ENCODE measurements around the gene PRKAG2.

The PRKAG2 gene

GRCh38 chr7:151864081-151864480 is 12.8 kb downstream of the PRKAG2 start:
- no peak for DNase-seq

DNA sequence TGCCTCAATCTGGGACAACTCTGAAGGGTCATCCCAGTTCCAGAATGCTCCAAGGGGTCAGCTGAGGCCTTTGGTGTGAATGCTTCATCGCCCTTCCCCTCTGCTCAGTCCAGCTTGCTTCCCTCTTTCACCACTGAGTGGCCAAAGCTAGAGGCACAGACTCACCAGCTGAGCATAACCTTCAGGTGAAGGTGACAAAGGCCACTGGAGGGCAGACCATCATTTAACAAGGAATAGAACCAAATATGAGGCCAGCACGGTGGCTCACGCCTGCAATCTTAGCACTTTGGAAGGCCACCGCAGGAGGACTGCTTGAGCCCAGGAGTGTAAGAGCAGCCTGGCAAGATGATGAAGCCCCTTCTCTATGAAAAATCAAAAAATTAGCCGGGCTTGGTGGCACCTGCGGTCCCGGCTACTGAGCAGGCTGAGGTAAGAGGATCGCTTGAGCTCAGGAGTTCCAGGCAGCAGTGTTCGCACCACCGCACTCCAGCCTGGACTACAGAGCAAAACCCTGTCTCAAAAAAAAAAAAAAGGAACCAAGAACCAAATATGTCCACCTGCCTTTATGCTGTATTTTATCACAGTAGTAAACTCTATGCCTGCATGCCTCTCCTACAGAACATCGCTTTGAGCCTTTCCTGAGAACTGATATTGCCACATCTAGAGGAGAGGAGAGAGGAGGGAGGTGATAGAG is 13.4 kb downstream of the PRKAG2 start:
- DNase-seq, result no peak

- DNase-seq, result no peak
These were observed 14.1 kb downstream of the PRKAG2 start for GRCh38 chr7:151862606-151863381.

GRCh38 chr7:151861881-151862280 is 15.0 kb downstream of the PRKAG2 start:
- no peak for DNase-seq

- no peak for DNase-seq
These were observed 16.1 kb downstream of the PRKAG2 start for GRCh38 chr7:151860771-151861170.

DNA sequence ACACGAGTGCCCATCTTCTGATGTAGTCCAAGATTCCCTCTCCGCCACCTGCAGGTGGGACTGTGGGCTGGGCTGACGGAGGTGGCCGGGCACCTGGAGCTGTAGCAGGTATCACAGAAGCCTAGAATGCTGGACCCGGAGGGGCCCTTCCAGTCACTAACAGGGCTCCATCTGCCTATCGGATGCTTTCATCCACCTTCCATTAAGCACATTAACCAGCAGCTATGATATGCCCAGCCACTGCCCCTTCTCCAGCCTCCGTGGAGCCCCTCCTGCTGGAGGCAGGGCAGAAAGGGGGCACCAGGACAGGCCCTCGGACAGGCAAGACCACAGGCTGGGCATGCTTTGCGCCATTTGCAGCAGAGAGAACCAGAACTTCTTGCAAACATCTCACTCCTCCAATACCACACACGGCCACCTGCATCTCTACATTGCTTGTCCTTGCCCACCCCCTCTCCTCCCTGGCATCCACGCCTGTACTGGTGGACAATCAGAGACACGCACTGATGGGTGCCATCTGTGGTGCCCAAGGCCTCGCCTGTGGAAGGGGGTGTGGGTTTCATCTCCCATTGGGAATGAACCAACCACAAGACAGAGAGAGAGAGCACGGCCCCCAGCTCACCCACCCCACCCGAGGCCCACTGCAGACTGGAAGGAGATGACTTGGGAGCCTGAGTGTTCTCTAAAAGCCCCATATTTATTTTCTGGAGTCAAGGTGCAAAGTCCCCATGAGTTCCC is 16.8 kb downstream of the PRKAG2 start:
- DNase-seq, result no peak

GRCh38 chr7:151859111-151859947 is 17.6 kb downstream of the PRKAG2 start:
- no peak for DNase-seq

- DNase-seq, result no peak
These were observed 18.5 kb downstream of the PRKAG2 start for GRCh38 chr7:151858456-151858855.

DNA sequence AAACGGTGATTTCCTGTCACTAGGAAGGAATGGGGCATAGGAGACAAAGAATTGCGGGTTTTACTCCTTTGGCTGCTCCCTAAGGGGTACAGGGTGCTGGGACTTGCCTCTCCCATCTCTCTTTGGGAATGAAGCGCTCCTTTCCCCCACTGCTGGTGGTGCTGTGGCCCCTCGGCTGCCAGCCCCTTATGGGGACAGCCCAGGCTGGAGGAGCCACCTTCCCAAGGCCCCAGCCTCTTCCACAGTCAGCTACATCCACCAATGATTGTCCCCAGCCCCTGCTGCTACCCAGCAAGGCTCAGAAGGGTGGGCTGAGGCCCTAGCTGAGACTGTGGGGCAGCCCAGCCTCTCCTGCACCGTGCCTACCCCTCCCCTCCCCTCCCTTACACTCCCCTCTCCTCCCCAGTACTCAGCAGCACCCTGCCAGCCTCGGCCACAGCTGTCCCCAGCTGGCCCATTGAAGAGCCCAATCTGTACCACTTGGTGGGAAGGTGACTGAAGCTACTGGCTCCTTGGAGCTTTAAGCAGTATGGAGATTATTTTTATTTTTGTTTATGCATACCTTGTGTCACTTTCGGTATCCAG is 19.0 kb downstream of the PRKAG2 start:
- no peak for DNase-seq

GRCh38 chr7:151857412-151857811 is 19.5 kb downstream of the PRKAG2 start:
- DNase-seq, result no peak

GRCh38 chr7:151856516-151856915 is 20.4 kb downstream of the PRKAG2 start:
- no peak for DNase-seq

DNA sequence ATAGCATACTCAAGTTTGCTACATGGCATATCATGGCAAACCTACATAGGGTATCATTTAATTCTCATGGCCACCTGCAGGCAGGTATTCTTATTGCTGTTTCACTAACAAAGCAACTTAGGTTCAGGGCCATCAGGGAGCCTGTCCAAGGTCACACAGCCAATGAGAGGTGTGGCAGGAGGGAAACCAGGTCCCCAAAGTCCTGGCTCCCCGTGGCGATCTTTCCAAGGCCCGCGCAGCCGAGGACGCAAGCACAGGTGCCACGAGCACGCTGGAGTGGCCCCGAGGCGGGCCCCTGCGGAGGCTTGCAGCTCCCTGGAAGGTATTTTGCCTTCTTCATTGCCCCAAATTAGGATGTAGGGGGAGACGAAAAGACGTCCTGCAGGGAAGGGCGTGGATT is 20.8 kb downstream of the PRKAG2 start:
- no peak for DNase-seq

DNA sequence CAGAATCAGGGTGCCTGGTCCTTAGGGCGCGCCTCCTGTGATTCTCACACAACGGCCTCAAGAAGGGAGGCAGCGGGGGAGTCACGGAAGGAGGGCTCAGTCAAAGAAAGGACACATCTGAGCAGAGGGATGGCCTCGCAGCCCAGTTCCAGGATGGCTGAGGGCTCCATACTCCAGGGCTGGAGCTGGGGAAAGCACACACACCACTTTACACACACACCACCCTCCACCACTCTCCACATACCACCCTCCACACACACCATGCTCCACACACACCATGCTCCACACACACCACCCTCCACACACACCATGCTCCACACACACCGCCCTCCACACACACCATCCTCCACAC is 22.2 kb downstream of the PRKAG2 start:
- no peak for DNase-seq

- no peak for DNase-seq
These were observed 22.8 kb downstream of the PRKAG2 start for GRCh38 chr7:151853896-151854719.

GRCh38 chr7:151852486-151853396 is 24.2 kb downstream of the PRKAG2 start:
- no peak for DNase-seq

DNA sequence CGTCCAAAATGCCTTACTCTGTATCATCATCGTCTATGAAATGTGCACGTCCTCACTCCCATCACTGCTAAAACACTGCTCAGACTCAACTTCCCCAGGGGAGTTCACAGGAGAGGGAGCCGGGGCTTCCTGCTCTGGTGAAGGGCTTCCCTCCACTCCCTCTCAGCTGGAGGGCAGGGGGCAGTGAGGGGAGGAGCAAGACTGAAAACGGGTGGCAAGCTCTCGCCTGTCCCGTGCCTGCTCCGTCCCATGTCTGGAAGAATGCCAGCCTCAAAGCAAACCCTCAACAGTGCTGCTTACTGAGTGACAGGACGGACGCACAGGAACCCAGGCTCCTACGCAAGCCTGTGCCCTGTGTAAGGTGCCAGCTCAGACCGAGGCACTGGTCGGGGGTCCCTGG is 25.1 kb downstream of the PRKAG2 start:
- no peak for DNase-seq

GRCh38 chr7:151851145-151851751 is 25.7 kb downstream of the PRKAG2 start:
- DNase-seq, result no peak

- DNase-seq, result no peak
These were observed 26.3 kb downstream of the PRKAG2 start for GRCh38 chr7:151850491-151851124.

GRCh38 chr7:151849879-151850260 is 27.0 kb downstream of the PRKAG2 start:
- DNase-seq, result no peak
